CD4-positive, alpha-beta T cell (primary cell): ENCODE data around the gene EEFSEC. TPM values are rescaled to one million over a fixed set of nuclear protein-coding genes. Genes with fewer than 3 reads are reported as not detected.

Experiments
- ATAC-seq: fragments of 200-7000 bp; cut with Tn5 transposase; one replicate; pipeline ENCODE4 v1.10.0; 2022; ENCODE audit warnings: mild to moderate bottlenecking; ENCODE audit not compliant: poor library complexity
- CTCF ChIA-PET: fragments of 350-600 bp; sonication (Branson Sonifier 250); formaldehyde crosslinking; loops from one replicate; lab custom pipeline; 2021; ENCODE audit warnings: antibody characterized with exemption, inconsistent platforms; lab: Charles Lee
- POLR2A ChIA-PET: fragments of 350-600 bp; sonication (Branson Sonifier 250); formaldehyde crosslinking; loops from one replicate; lab custom pipeline; 2021; ENCODE audit warnings: antibody characterized with exemption, inconsistent platforms; lab: Charles Lee
- DNase-seq, 14 experiments: peaks; one replicate each; pipeline ENCODE4 v3.0.0-alpha.2; 2013 to 2020; ENCODE audit warnings: mixed read lengths in 2 of 14
- H3K27ac ChIP-seq, 2 donors: one replicate each; pipeline versions ENCODE4 v1.5.1 to v1.7.0; 2013; ENCODE audit warnings: low read length in 2 of 2, low read depth in 1 of 2, mild to moderate bottlenecking in 1 of 2
- H3K27me3 ChIP-seq, 2 experiments: 1 replicate in 1 of 2; 2 replicates in 1 of 2; pipeline versions ENCODE4 v1.6.1 to v1.7.0; 2013; ENCODE audit warnings: low read length in 2 of 2, control low read depth in 1 of 2, mild to moderate bottlenecking in 1 of 2, moderate library complexity in 1 of 2; ENCODE audit not compliant: insufficient read depth in 2 of 2, control insufficient read depth in 1 of 2
- H3K36me3 ChIP-seq: one replicate; pipeline ENCODE4 v1.6.1; 2013; ENCODE audit warnings: low read length, control low read depth; ENCODE audit not compliant: insufficient read depth
- H3K4me1 ChIP-seq: one replicate; pipeline ENCODE4 v1.6.1; 2013; ENCODE audit warnings: low read length, control low read depth; ENCODE audit not compliant: insufficient read depth
- H3K4me3 ChIP-seq: one replicate; pipeline ENCODE4 v1.5.1; 2013; ENCODE audit warnings: mild to moderate bottlenecking, low read length, moderate library complexity
- H3K9me3 ChIP-seq, 2 experiments: 1 replicate in 1 of 2; 2 replicates in 1 of 2; pipeline versions ENCODE4 v1.6.1 to v1.7.0; 2013; ENCODE audit warnings: low read length in 2 of 2, mild to moderate bottlenecking in 2 of 2, control low read depth in 1 of 2, moderate library complexity in 1 of 2; ENCODE audit not compliant: control insufficient read depth in 1 of 2, insufficient read depth in 1 of 2
- H3K27ac Mint-ChIP-seq: one replicate; pipeline ENCODE4 v1.8.0; 2020; ENCODE audit warnings: mixed read lengths
- H3K27me3 Mint-ChIP-seq: one replicate; pipeline ENCODE4 v1.8.0; 2021; ENCODE audit warnings: mixed read lengths
- H3K36me3 Mint-ChIP-seq: one replicate; pipeline ENCODE4 v1.8.0; 2021; ENCODE audit warnings: low read depth, mixed read lengths
- H3K4me1 Mint-ChIP-seq: one replicate; pipeline ENCODE4 v1.8.0; 2021; ENCODE audit warnings: low read depth, mixed read lengths
- H3K4me3 Mint-ChIP-seq: one replicate; pipeline ENCODE4 v1.8.0; 2020; ENCODE audit warnings: mild to moderate bottlenecking, mixed read lengths
- H3K9me3 Mint-ChIP-seq: one replicate; pipeline ENCODE4 v1.8.0; 2020; ENCODE audit warnings: mixed read lengths
- intact Hi-C, 2 experiments: fragments of 100-400 bp; cut with DNase I in 1 of 2; cut with micrococcal nuclease in 1 of 2; formaldehyde crosslinking; loops; one replicate each; pipeline versions ENCODE4 v1.15.1 to v1.9.0; 2023 to 2025; cut with DNase I, micrococcal nuclease
- total RNA-seq, 174 experiments: library from RNA in 2 of 174; stranded (reverse) in 2 of 174; gene quantifications; one replicate each; pipeline ENCODE4 v1.2.3 and lab custom pipeline; 2021 to 2026
- TF ChIP-seq, protein P1 (sequence below): fragments of 200-600 bp; IDR thresholded peaks from one replicate; pipeline ENCODE4 v1.8.0; 2022; ENCODE audit warnings: antibody characterized with exemption, mild to moderate bottlenecking

The EEFSEC gene
- total RNA-seq, 2 experiments from 2014 or later = 13.1 to 13.9 TPM

DNA sequence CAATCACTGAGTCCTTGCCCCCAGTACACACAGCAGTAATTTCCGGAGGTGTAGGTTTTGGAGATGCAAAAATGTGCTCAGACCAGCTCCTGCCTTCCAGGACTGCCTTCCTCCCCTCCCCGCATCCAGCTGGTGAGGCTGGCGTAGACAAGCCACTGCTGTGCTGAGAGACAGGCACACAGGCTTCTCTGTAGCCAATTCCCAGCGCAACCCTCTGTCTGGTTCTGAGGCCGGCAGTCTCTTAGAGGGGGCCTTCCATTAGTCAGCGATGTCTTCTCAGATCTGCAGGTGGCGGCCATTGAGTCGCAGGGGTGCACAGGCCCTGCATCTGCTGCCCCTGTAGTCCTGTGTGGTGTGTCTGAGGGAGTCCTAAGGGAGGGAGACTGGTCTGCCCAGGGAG, 199.0 kb downstream of the EEFSEC start:
- H3K27ac Mint-ChIP-seq = no peak overlapping the region
- no peaks in the 10 kb centered on the region for H3K27me3 Mint-ChIP-seq
- peaks cover 14% of the 10 kb centered on the region for H3K4me1 Mint-ChIP-seq
- no peak overlapping the region for H3K4me3 ChIP-seq
- DNase-seq (no peak), ATAC-seq (no peak)
- CTCF ChIA-PET = no interaction called here
- H3K27me3 ChIP-seq = no peaks in the 10 kb centered on the region
- no peak overlapping the region for H3K27ac ChIP-seq
- H3K36me3 Mint-ChIP-seq = peaks cover 12% of the 10 kb centered on the region
- no peaks in the 10 kb centered on the region for H3K9me3 ChIP-seq
- H3K9me3 Mint-ChIP-seq = no peaks in the 10 kb centered on the region
- POLR2A ChIA-PET = no interaction called here
- TF ChIP-seq, protein P1, sequence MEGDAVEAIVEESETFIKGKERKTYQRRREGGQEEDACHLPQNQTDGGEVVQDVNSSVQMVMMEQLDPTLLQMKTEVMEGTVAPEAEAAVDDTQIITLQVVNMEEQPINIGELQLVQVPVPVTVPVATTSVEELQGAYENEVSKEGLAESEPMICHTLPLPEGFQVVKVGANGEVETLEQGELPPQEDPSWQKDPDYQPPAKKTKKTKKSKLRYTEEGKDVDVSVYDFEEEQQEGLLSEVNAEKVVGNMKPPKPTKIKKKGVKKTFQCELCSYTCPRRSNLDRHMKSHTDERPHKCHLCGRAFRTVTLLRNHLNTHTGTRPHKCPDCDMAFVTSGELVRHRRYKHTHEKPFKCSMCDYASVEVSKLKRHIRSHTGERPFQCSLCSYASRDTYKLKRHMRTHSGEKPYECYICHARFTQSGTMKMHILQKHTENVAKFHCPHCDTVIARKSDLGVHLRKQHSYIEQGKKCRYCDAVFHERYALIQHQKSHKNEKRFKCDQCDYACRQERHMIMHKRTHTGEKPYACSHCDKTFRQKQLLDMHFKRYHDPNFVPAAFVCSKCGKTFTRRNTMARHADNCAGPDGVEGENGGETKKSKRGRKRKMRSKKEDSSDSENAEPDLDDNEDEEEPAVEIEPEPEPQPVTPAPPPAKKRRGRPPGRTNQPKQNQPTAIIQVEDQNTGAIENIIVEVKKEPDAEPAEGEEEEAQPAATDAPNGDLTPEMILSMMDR = no peak
- no peak overlapping the region for H3K4me3 Mint-ChIP-seq
- no peaks in the 10 kb centered on the region for H3K4me1 ChIP-seq
- intact Hi-C loops = no loop called here
- peaks cover 11% of the 10 kb centered on the region for H3K36me3 ChIP-seq

GRCh38 chr3:128353361-128353965, 200.2 kb downstream of the EEFSEC start:
- Histone ChIP-seq H3K9me3 (no peaks in the 10 kb centered on the region), H3K27me3 (no peaks in the 10 kb centered on the region), H3K4me3 (no peak overlapping the region), H3K36me3 (peaks cover 14% of the 10 kb centered on the region), H3K4me1 (no peaks in the 10 kb centered on the region), H3K27ac (no peak overlapping the region)
- H3K27ac Mint-ChIP-seq = no peak overlapping the region
- H3K36me3 Mint-ChIP-seq = peaks cover 16% of the 10 kb centered on the region
- POLR2A ChIA-PET = no interaction called here
- TF ChIP-seq, protein P1 = no peak
- intact Hi-C loops = no loop called here
- H3K4me3 Mint-ChIP-seq = no peak overlapping the region
- peaks cover 6% of the 10 kb centered on the region for H3K4me1 Mint-ChIP-seq
- no peaks in the 10 kb centered on the region for H3K9me3 Mint-ChIP-seq
- DNase-seq = no peak
- H3K27me3 Mint-ChIP-seq = no peaks in the 10 kb centered on the region
- CTCF ChIA-PET = no interaction called here
- ATAC-seq = no peak

GRCh38 chr3:128353991-128354687, 200.9 kb downstream of the EEFSEC start:
- TF ChIP-seq, protein P1 = no peak
- H3K27ac Mint-ChIP-seq = no peak overlapping the region
- ChIA-PET CTCF (no interaction called here), POLR2A (no interaction called here)
- H3K27ac ChIP-seq = no peak overlapping the region
- H3K4me1 Mint-ChIP-seq = no peaks in the 10 kb centered on the region
- peaks cover 18% of the 10 kb centered on the region for H3K36me3 ChIP-seq
- no peak for ATAC-seq
- intact Hi-C loops = no loop called here
- H3K4me3 Mint-ChIP-seq = no peak overlapping the region
- no peaks in the 10 kb centered on the region for H3K27me3 ChIP-seq
- no peaks in the 10 kb centered on the region for H3K9me3 Mint-ChIP-seq
- no peaks in the 10 kb centered on the region for H3K4me1 ChIP-seq
- no peaks in the 10 kb centered on the region for H3K27me3 Mint-ChIP-seq
- no peak for DNase-seq
- H3K4me3 ChIP-seq = no peak overlapping the region
- peaks cover 17% of the 10 kb centered on the region for H3K36me3 Mint-ChIP-seq
- H3K9me3 ChIP-seq = no peaks in the 10 kb centered on the region
